Astrocyte (in vitro differentiated cells and primary cell): Measurements from ENCODE around the gene KCNJ1. TPM values are rescaled to one million over a fixed set of nuclear protein-coding genes. Genes with fewer than 3 reads are reported as not detected.

Experiments used
- DNase-seq: peaks from one replicate; pipeline ENCODE4 v3.0.0-alpha.2; 2010; ENCODE audit warnings: low read depth
- FAIRE-seq: peaks from 2 replicates; lab custom pipeline; 2011; peaks lifted over from hg19 to GRCh38; lab: Jason Lieb, UNC
- H2AFZ ChIP-seq: 2 replicates; pipeline ENCODE4 v1.6.0; 2012; ENCODE audit warnings: low read depth, low read length, inconsistent platforms
- H3K27ac ChIP-seq: 2 replicates; pipeline ENCODE4 v1.5.1; 2011; ENCODE audit warnings: low read depth, low read length, inconsistent platforms
- H3K27me3 ChIP-seq: 2 replicates; pipeline ENCODE4 v1.6.0; 2011; ENCODE audit warnings: low read length, inconsistent platforms; ENCODE audit not compliant: insufficient read depth
- H3K36me3 ChIP-seq: 2 replicates; pipeline ENCODE4 v1.5.1; 2011; ENCODE audit warnings: low read length, inconsistent platforms; ENCODE audit not compliant: insufficient read depth
- H3K4me1 ChIP-seq: 2 replicates; pipeline ENCODE4 v1.5.1; 2011; ENCODE audit warnings: low read length, inconsistent platforms; ENCODE audit not compliant: insufficient read depth
- H3K4me2 ChIP-seq: 2 replicates; pipeline ENCODE4 v1.6.0; 2012; ENCODE audit warnings: low read length, inconsistent platforms
- H3K4me3 ChIP-seq: 2 replicates; pipeline ENCODE4 v1.5.1; 2011; ENCODE audit warnings: low read depth, mild to moderate bottlenecking, low read length, inconsistent platforms; ENCODE audit not compliant: insufficient read depth
- H3K79me2 ChIP-seq: 2 replicates; pipeline ENCODE4 v1.6.0; 2012; ENCODE audit warnings: mild to moderate bottlenecking, low read length, inconsistent platforms; ENCODE audit not compliant: insufficient read depth
- H3K9ac ChIP-seq: 2 replicates; pipeline ENCODE4 v1.6.0; 2012; ENCODE audit warnings: mild to moderate bottlenecking, low read length, inconsistent platforms
- H3K9me3 ChIP-seq: 2 replicates; pipeline ENCODE4 v1.5.1; 2012; ENCODE audit warnings: low read depth, mild to moderate bottlenecking, low read length, inconsistent platforms; ENCODE audit not compliant: insufficient read depth
- H4K20me1 ChIP-seq: 2 replicates; pipeline ENCODE4 v1.6.0; 2012; ENCODE audit warnings: low read length, inconsistent platforms; ENCODE audit not compliant: insufficient read depth
- H3K27ac Mint-ChIP-seq: one replicate; pipeline ENCODE4 v1.8.0; 2021; ENCODE audit warnings: mild to moderate bottlenecking, mixed read lengths; ENCODE audit not compliant: unreplicated experiment
- H3K27me3 Mint-ChIP-seq: one replicate; pipeline ENCODE4 v1.8.0; 2021; ENCODE audit warnings: low read depth, mixed read lengths; ENCODE audit not compliant: unreplicated experiment
- H3K36me3 Mint-ChIP-seq: one replicate; pipeline ENCODE4 v1.8.0; 2021; ENCODE audit warnings: low read depth, mixed read lengths; ENCODE audit not compliant: unreplicated experiment
- H3K4me1 Mint-ChIP-seq: one replicate; pipeline ENCODE4 v1.8.0; 2021; ENCODE audit warnings: low read depth, mixed read lengths; ENCODE audit not compliant: unreplicated experiment
- H3K4me3 Mint-ChIP-seq: one replicate; pipeline ENCODE4 v1.8.0; 2021; ENCODE audit warnings: mild to moderate bottlenecking, moderate library complexity, mixed read lengths; ENCODE audit not compliant: unreplicated experiment
- H3K9me3 Mint-ChIP-seq: one replicate; pipeline ENCODE4 v1.8.0; 2021; ENCODE audit warnings: mild to moderate bottlenecking, mixed read lengths; ENCODE audit not compliant: unreplicated experiment
- CTCF ChIP-seq: IDR thresholded peaks from 2 replicates; pipeline ENCODE4 v1.5.1; 2011; ENCODE audit warnings: low read depth, mild to moderate bottlenecking, inconsistent platforms, low read length, moderate library complexity; ENCODE audit not compliant: insufficient read depth
- EZH2 ChIP-seq: IDR thresholded peaks from 2 replicates; pipeline ENCODE4 v1.6.1; 2012; ENCODE audit warnings: mild to moderate bottlenecking, low read length, inconsistent platforms; ENCODE audit not compliant: insufficient read depth
- total RNA-seq: library from RNA; stranded (reverse); gene quantifications from 2 replicates; pipeline ENCODE4 v1.2.1, GENCODE V29; 2021

KCNJ1 gene
- total RNA-seq, 1 donor from 2014 or later, result not detected

DNA sequence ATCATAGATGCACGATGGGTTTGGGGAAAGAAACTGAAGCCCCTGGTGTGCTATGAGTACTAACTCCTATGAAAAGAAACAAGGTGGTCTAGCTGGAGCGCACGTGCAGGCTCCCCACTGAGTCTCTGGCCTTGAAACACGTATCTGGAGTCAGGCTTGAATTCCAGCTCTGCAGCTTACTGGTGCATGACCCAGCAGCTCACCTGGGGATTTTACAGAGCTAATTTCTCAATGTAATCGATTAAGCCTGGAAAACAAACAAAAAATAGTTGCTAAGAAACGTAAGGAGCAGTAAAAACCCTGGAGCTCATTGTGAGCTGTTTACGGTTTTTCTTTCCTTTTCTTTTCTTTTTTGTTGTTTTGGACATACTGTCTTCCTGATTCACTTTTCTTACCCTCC lies 12.3 kb downstream of the KCNJ1 start:
- TF ChIP-seq CTCF (no peak), EZH2 (no peak)
- H3K36me3 ChIP-seq, result no peaks in the 10 kb centered on the region
- Mint-ChIP-seq H3K36me3 (no peaks in the 10 kb centered on the region), H3K9me3 (peaks cover 2% of the 10 kb centered on the region), H3K4me1 (no peaks in the 10 kb centered on the region), H3K27ac (no peak overlapping the region), H3K27me3 (peaks cover 34% of the 10 kb centered on the region), H3K4me3 (no peak overlapping the region)
- H3K9me3 ChIP-seq, result no peaks in the 10 kb centered on the region
- no peak overlapping the region for H2AFZ ChIP-seq
- H3K4me1 ChIP-seq, result no peaks in the 10 kb centered on the region
- no peak overlapping the region for H3K4me3 ChIP-seq
- peaks cover 5% of the 10 kb centered on the region for H3K27me3 ChIP-seq
- H4K20me1 ChIP-seq, result no peaks in the 10 kb centered on the region
- no peak overlapping the region for H3K27ac ChIP-seq
- no peak overlapping the region for H3K9ac ChIP-seq
- DNase-seq, result no peak
- no peak overlapping the region for H3K4me2 ChIP-seq
- FAIRE-seq, result no peak
- no peaks in the 10 kb centered on the region for H3K79me2 ChIP-seq

DNA sequence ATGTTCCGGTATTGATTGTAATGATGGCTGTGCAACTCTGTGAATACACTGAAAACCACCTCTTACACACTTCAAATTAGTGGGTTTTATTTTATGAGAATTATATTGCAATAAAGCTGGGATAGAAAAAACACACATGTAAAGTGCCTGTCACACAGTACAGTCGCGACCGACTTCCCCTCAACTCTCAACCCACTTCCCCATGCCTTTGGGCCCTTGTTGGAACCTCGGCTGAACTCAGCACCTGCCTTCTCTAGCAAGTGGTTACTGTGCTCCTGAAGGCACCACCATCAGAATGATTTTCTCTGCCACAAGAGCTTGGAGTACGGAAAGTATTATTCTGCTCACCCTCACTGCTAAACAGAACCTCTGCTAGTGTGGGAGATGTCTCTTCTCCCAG lies 13.5 kb downstream of the KCNJ1 start:
- no peaks in the 10 kb centered on the region for H3K4me1 Mint-ChIP-seq
- H3K4me3 ChIP-seq, result no peak overlapping the region
- H3K4me1 ChIP-seq, result no peaks in the 10 kb centered on the region
- no peaks in the 10 kb centered on the region for H3K36me3 ChIP-seq
- H3K27me3 ChIP-seq, result peaks cover 3% of the 10 kb centered on the region
- H3K9me3 Mint-ChIP-seq, result peaks cover 2% of the 10 kb centered on the region
- H3K79me2 ChIP-seq, result no peaks in the 10 kb centered on the region
- peaks cover 34% of the 10 kb centered on the region for H3K27me3 Mint-ChIP-seq
- no peak for DNase-seq
- H3K4me3 Mint-ChIP-seq, result no peak overlapping the region
- H3K27ac Mint-ChIP-seq, result no peak overlapping the region
- H3K9ac ChIP-seq, result no peak overlapping the region
- no peak overlapping the region for H3K4me2 ChIP-seq
- H2AFZ ChIP-seq, result no peak overlapping the region
- FAIRE-seq, result no peak
- TF ChIP-seq CTCF (no peak), EZH2 (no peak)
- no peaks in the 10 kb centered on the region for H3K36me3 Mint-ChIP-seq
- H3K9me3 ChIP-seq, result no peaks in the 10 kb centered on the region
- no peaks in the 10 kb centered on the region for H4K20me1 ChIP-seq
- no peak overlapping the region for H3K27ac ChIP-seq

DNA sequence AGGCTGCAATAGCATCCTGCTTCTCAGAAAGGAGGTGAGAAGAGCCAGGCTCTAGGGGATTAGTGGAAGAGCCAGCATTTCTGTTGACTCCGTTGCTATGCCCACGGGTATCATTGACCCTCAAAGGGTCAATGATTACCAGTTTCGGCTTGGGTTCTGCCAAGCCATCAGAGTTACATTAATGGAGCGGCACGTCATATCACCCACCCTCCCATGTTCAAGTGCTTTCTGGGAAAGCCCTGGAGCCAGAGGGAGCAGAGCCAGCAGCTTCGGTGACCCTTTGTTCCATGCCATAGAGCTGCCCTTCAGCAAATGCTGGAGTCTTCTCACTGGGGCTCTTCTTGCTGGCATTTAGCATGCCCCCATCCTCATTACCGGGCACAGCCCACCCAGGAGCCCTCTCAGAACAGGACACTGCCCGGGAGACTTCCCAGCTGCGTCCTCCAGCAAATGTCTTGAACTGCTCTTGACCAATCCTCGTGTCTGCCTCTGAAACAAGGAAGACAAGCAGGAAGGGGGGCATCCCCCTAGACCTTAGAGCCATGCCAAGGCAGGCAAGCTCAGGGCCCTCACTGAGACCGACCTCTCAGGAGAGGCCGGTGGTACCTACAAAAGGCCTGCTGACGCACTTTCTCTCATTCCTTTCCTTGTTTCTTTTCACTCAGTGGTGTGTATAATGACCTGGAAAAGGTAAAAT lies 14.6 kb downstream of the KCNJ1 start:
- H3K79me2 ChIP-seq, result no peaks in the 10 kb centered on the region
- H3K36me3 ChIP-seq, result no peaks in the 10 kb centered on the region
- Mint-ChIP-seq H3K27ac (no peak overlapping the region), H3K4me1 (no peaks in the 10 kb centered on the region), H3K9me3 (peaks cover 2% of the 10 kb centered on the region), H3K36me3 (no peaks in the 10 kb centered on the region), H3K27me3 (peaks cover 34% of the 10 kb centered on the region), H3K4me3 (no peak overlapping the region)
- no peak overlapping the region for H2AFZ ChIP-seq
- FAIRE-seq (no peak), DNase-seq (no peak)
- no peak overlapping the region for H3K4me3 ChIP-seq
- no peaks in the 10 kb centered on the region for H4K20me1 ChIP-seq
- no peaks in the 10 kb centered on the region for H3K9me3 ChIP-seq
- H3K9ac ChIP-seq, result no peak overlapping the region
- H3K27me3 ChIP-seq, result peaks cover 3% of the 10 kb centered on the region
- no peak overlapping the region for H3K27ac ChIP-seq
- no peak for TF ChIP-seq CTCF
- TF ChIP-seq EZH2, result no peak
- no peaks in the 10 kb centered on the region for H3K4me1 ChIP-seq
- H3K4me2 ChIP-seq, result no peak overlapping the region
